Right forelimb (tissue), 1 donor: Measurements from ENCODE around the gene ATP5F1D.
A peak's percentile ranks its signal among the peaks of the same experiment; 100 is the strongest.

Source experiments
- DNase-seq: peaks from one replicate; pipeline ENCODE4 v3.0.0-alpha.2; 2018

The ATP5F1D gene

DNA sequence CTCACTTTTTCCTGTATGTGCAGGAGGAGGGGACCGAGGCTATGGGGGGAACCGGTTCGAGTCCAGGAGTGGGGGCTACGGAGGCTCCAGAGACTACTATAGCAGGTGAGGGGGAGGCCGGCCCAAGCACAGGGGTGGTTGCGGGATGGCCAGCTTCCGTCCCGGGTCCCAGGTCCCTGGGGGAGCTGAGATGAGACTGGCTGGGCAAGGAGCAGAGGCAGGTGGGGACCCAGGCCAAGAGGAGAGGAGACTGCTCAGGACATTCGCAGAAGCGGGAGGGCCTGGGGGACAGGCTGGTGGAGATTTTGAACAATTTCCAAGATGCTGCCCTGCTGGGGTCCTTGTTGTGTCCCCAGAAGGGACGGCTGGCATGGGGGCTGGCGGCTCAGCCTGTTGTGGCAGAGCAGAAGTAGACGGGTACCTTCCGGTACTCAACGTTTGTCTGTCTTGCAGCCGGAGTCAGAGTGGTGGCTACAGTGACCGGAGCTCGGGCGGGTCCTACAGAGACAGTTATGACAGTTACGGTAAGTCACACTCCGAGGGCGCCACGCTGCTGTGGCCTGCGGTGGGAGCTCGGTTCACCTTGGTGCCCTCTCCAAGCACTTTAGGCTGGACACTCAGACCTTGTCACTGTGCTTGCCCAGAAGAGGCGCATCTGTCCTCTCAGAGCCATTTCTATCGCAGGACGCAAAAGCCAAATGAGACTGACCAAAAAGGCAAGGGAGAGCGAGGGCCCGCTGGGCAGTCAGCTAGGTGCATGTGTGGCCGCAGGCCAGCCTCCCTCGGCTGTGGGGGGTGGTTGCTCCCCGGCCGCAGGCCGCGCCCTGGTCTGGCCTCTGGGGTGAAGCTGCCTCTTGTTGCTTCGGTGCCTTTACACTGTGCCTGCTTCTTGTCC lies 30.2 kb downstream of the ATP5F1D start:
- DNase-seq: no peak

GRCh38 chr19:1272423-1273262 lies 31.1 kb downstream of the ATP5F1D start:
- DNase-seq: no peak

DNA sequence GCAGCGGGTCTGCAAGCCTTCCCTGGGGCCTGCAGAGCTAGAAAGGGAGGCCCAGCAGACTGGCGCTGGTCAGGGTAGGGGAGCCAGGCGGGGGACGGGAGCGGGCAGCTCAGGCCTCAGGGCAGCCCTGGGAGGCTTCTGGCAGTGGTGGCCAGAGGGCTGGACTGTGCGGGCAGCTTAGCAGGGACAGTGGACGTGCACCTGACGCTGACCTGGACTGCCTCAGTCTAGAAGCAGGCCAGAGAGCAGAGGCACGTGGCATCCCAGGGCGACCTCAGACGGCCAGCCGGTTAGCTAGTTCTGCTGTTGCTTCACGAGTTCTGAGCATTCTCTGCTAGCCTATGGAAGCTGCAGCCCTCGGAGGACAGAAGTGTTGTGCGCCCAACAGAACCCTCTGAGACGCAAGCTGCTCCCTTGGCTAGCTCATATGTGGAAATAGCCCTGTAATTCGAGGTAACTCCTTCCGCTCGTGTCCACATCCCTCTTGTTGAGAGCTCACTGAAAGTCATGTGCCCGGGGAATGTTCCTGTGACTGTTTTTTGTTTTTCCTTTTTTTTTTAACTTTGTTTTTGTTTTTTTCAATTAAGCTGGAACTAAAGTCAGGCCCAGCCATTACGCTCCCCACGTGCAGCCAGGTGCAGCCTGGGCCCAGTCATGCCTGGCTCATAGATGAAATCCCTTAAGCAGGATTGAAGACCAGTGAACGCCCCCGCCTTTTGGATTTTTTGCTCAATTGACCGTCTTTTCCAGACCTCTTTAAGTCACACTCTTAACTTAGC lies 31.9 kb downstream of the ATP5F1D start:
- DNase-seq: no peak

- DNase-seq: no peak
These were observed 32.7 kb downstream of the ATP5F1D start for GRCh38 chr19:1274081-1274851.

DNA sequence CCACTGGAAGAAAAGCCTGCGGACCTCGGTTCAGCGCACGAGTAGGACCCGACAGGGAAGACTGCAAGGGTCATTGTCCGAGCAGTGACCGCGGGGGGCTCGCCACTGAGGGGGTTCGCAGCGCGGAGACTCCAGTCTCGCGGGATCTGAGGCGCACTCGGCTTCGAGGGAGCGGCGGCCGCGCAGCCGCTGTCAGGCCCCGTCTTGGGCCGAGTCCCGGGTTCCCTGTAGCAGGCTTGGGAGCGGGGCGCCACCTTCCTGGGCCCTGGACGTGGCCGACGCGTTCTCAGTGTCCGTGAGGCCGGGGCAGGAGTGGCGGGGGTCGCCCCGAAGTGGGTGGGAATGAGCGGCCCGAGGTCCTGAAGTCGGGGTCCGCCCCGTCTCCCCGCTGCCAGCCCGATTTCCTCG lies 33.3 kb downstream of the ATP5F1D start:
- no peak for DNase-seq

DNA sequence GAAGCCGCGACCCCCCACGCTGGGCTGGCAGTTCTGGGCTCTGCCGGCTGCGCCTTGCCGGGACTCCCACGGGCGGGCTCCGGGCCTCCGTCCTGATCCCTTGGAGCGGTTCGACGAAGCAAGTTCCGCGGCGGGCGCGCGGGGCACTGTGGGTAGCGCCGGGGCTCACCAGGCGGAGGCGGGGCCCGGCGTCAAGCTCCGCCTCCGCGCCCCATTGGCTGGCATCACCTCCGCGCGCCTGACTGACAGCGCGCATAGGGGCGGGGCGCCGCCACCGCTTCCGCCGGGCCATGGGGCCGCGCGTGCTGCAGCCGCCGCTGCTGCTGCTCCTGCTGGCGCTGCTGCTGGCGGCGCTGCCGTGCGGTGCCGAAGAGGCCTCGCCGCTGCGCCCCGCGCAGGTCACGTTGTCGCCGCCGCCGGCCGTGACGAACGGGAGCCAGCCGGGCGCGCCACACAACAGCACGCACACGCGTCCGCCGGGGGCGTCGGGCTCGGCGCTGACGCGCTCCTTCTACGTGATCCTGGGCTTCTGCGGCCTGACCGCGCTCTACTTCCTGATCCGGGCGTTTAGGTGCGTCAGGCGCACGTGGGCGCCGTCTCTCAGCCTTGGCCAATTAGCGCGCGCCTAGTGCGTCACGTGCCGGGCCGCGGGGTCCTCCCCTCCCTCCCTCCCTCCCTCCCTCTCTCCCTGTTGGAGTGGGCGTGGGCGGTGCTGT lies 33.9 kb downstream of the ATP5F1D start, which contains the start of gene FAM174C:
TSS of gene FAM174C (plus strand) at position 271 of the 716 bp plus-strand sequence. CDS start at position 291, 20 bp downstream.
- peak; percentile 96 for DNase-seq

DNA sequence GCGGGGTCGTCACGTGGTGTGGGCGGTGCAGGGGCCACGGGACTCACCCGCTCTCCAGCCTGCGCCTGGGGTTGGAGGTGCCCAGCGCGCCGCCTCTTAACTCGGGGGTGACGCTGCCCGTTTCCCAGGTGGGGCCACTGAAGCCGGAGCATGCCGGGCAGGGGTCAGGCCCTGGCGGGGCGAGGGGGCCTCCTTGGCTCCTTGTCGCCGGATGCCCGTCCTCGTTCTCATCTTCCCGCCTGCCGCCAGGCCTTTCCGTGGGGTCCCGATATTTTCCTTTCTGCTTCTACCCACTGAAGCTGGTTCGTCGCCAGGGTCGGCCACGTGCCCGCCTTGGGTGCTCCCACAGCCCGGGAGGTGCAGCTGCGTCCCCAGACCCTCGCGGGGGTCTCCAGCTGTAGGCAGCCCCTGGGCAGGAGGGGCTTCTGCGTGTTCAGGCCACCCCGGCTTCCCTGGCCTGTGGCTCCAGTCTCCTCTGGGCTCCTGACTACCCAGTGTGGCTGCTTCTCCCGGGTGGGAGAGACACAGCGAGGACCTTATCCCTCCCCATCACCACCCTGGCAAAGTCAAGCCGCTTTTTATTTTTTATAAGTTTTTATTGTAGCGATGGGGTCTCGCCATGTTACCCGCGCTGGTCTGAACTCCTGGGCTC lies 34.6 kb downstream of the ATP5F1D start:
- DNase-seq: no peak

DNA sequence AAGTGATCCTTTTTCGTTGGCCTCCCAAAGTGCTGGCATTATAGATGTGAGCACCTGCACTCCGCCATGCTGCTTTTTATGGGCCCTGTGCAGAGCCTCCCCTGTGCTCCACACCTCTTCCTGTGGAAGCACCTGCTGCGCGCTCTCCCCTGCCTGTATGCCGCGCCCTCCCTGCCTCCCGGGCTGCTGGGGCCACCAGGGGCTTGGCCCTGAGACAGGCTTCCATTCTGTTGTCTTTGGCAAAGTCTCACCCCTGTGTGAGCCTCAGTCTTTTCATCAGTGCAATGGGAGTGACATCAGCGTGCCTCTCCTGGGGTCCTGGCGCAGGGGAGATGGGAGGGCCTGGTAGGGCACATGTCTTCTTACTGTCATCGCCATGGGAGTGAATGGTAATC lies 35.1 kb downstream of the ATP5F1D start:
- no peak for DNase-seq

- no peak for DNase-seq
These were observed 35.5 kb downstream of the ATP5F1D start for GRCh38 chr19:1277061-1277460.

DNA sequence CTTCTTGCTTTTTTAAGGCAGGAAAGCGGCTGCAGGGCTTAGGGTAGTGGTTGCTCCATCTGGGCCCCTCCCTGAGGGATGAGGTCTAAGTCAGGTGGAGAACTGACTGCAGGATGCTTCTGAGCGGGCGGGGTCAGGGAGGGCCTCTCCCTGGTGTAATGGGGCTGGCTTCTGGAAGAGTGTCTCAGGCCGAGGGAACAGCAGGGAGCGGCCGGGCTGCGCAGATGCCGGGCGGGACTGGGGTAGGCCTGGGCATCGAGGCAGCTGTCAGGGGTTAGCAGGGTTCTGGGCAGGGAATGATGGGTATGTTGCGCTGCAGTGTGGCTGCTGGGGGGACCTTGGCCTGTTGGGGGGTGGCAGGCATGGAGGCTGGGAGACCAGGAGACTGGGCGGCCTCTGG lies 36.5 kb downstream of the ATP5F1D start:
- DNase-seq: no peak

DNA sequence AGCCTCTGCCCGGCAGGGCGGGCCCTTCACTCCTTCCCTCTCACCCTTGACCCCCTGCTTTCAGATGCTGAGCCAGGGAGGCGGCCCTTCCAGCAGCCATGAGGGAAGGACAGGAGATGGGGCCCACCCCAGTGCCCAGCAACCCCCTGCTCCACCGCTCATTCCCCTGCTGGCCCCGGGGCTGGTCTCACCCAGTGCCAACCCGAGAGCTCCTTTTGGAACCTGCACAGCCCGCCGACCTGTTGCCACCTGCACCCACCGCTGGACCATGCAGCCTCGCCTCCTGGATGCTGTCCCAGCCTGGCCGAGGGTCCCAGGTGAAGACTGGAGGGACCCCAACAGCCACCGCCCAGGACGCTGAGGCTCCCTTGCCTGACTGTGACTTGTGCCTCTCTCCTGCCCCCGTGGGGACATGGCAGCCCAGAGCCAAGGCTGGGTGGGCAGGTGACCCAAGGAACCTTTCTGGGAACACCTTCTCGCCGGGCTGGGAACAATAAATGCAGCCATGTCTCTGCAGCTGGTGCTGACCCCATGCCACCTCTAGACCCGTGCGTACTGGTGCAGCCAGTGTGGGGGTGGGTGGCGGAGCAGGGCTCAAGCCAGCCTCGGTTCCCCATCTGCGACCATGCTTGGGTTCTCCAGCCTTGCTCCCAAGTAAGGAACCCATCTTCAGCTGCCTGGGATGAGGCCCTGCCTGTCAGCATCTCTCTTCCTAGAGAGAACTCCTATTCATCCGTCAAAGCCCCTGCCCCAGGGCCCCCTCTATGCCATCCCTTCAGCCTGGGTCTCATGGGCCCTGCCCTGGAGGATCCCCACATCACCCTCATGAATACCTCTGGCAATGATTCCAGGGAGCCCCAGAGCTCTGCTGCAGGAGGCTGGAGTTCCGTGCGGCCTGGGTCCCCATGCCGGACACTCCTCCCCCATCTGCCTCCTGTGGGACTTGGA lies 37.4 kb downstream of the ATP5F1D start:
- DNase-seq: no peak

GRCh38 chr19:1279782-1280341 lies 38.3 kb downstream of the ATP5F1D start:
- peak; percentile 91 for DNase-seq

- DNase-seq: no peak
These were observed 39.4 kb downstream of the ATP5F1D start for GRCh38 chr19:1280636-1281568.

- DNase-seq: no peak
These were observed 40.2 kb downstream of the ATP5F1D start for GRCh38 chr19:1281569-1282287.

DNA sequence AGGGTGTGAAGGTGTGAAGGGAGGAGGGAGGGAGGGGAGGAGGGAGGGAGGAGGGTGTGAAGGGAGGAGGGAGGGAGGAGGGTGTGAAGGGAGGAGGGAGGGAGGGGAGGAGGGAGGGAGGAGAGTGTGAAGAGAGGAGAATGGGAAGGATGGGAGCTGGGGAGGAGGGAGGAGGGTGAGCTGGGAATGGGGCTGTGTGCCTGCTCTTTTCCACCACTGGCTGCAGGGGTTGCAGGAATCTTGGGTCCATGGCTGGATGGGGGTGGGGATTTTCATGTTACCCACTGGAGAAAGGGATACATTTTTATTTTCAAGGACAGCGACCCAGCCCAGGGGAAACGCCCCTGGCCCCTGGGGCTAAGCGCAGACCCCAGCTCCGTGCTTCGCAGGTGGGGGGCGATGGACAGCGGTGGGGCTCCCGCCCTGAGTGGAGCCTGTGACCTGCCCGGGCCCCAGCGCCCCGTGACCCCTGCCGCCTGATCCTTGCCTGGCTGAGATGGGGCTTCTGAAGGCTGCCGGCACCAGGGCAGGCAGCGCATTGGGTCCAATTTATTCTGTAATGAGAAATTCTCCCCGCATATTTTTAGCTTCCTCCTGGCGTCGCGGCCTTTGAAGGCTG lies 41.1 kb downstream of the ATP5F1D start:
- DNase-seq: no peak

DNA sequence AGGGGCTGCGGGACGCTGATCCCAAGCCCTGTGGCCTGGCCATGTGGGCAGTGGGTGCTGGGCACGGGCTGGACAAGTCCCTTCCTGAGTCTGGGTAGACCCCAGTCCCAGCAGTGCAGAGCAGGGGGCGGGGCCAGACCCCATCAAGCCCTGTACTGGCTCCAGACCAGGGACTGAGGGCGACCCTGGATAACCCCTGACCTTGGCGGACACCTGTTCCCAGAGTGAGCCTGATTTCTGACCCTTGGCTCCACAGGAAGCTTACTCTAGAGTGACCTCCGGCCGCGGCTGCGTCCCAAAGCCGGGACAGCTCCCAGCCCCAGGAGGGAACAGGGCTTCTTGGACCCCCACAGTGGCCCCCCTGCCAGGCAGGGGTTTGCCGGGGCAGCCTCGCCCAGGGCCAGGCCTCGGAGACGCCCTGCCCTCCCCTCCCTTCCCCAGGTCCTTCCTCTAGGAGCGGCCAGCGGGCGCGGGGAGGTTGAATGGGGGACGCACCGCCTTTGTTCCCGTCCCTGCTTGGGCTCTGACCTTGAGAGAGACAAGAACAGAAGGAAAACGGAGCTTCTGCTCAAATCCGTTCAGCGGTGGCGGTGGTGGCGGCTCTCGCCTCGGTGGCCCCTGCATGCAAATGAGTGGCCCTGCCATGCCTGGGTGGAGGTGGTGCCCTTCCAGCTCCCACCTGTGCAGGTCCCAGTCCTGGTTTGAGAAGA lies 41.8 kb downstream of the ATP5F1D start:
- no peak for DNase-seq
